H1 (cell line): ENCODE results near the gene NFIA. TPM values are rescaled to one million over a fixed set of nuclear protein-coding genes. Genes with fewer than 3 reads are reported as not detected.

Experiments used
- CTCF ChIA-PET: fragments of 300-600 bp; sonication (Branson Sonifier 250); formaldehyde crosslinking; loops from one replicate; lab custom pipeline; 2021; ENCODE audit not compliant: partially characterized antibody; lab: Charles Lee
- POLR2A ChIA-PET: fragments of 300-600 bp; sonication (Branson Sonifier 250); formaldehyde crosslinking; loops from one replicate; lab custom pipeline; 2021; ENCODE audit warnings: inconsistent platforms; ENCODE audit not compliant: partially characterized antibody; lab: Charles Lee
- DNase-seq, 2 experiments: peaks; one replicate each; pipeline versions ENCODE4 v3.0.0 to v3.0.0-alpha.2; 2010 to 2022; ENCODE audit warnings: low spot score in 2 of 2, low read depth in 1 of 2, mixed read lengths in 1 of 2
- FAIRE-seq: peaks from 2 replicates; lab custom pipeline; 2011; peaks lifted over from hg19 to GRCh38; lab: Jason Lieb, UNC
- H2AFZ ChIP-seq: 2 replicates; pipeline ENCODE4 v1.8.1; 2012; ENCODE audit warnings: low read length, inconsistent platforms
- H2AK5ac ChIP-seq: 2 replicates; pipeline ENCODE4 v1.6.1; 2013; ENCODE audit warnings: low read depth, low read length
- H2BK120ac ChIP-seq: replicated peaks from 2 replicates; pipeline ENCODE3; 2013; ENCODE audit warnings: low read depth, low read length, inconsistent platforms
- H2BK12ac ChIP-seq: 2 replicates; pipeline ENCODE4 v1.6.1; 2013; ENCODE audit warnings: low read depth, low read length
- H2BK15ac ChIP-seq: 2 replicates; pipeline ENCODE4 v1.6.1; 2013; ENCODE audit warnings: low read length
- H2BK20ac ChIP-seq: 2 replicates; pipeline ENCODE4 v1.6.1; 2013; ENCODE audit warnings: low read length
- H2BK5ac ChIP-seq: 2 replicates; pipeline ENCODE4 v1.6.1; 2013; ENCODE audit warnings: low read depth, low read length
- H3K14ac ChIP-seq: 2 replicates; pipeline ENCODE4 v1.6.1; 2013; ENCODE audit warnings: inconsistent platforms; ENCODE audit not compliant: insufficient read length
- H3K18ac ChIP-seq: 2 replicates; pipeline ENCODE4 v1.6.1; 2013; ENCODE audit warnings: low read length; ENCODE audit errors: extremely low read depth
- H3K23ac ChIP-seq: 2 replicates; pipeline ENCODE4 v1.6.1; 2013; ENCODE audit warnings: inconsistent platforms; ENCODE audit not compliant: insufficient read length
- H3K23me2 ChIP-seq: 2 replicates; pipeline ENCODE4 v1.6.1; 2013; ENCODE audit warnings: low read depth, low read length
- H3K27ac ChIP-seq: 2 replicates; pipeline ENCODE4 v1.6.1; 2011; ENCODE audit warnings: low read depth, low read length, inconsistent platforms
- H3K27me3 ChIP-seq, 4 experiments: replicated peaks in 1 of 4; 1 replicate in 1 of 4; 2 replicates in 3 of 4; pipeline versions ENCODE4 v1.6.1 to v1.8.1; 2011 to 2013; ENCODE audit warnings: low read length in 3 of 4, mild to moderate bottlenecking in 3 of 4, inconsistent platforms in 2 of 4, mixed read lengths in 2 of 4, moderate library complexity in 1 of 4; ENCODE audit not compliant: control insufficient read depth in 3 of 4, insufficient read depth in 3 of 4; ENCODE audit errors: extremely low read depth in 1 of 4
- H3K36me3 ChIP-seq, 4 experiments: 2 replicates each; pipeline versions ENCODE4 v1.6.1 to v1.8.1; 2011 to 2013; ENCODE audit warnings: mild to moderate bottlenecking in 4 of 4, low read length in 3 of 4, moderate library complexity in 2 of 4, control low read depth in 1 of 4, inconsistent platforms in 1 of 4; ENCODE audit not compliant: insufficient read depth in 4 of 4, control insufficient read depth in 2 of 4
- H3K4ac ChIP-seq: replicated peaks from 2 replicates; pipeline ENCODE3; 2013; ENCODE audit warnings: low read length, low read depth, mixed read lengths, inconsistent platforms; ENCODE audit not compliant: insufficient read length
- H3K4me1 ChIP-seq, 4 experiments: replicated peaks in 1 of 4; 1 replicate in 1 of 4; 2 replicates in 3 of 4; pipeline versions ENCODE4 v1.6.1 to v1.8.1; 2011 to 2013; ENCODE audit warnings: low read length in 3 of 4, inconsistent platforms in 2 of 4, mixed read lengths in 1 of 4; ENCODE audit not compliant: insufficient read depth in 4 of 4, control insufficient read depth in 3 of 4
- H3K4me2 ChIP-seq, 2 experiments: 2 replicates each; pipeline versions ENCODE4 v1.6.1 to v1.8.1; 2011 to 2013; ENCODE audit warnings: low read depth in 2 of 2, low read length in 2 of 2, control low read depth in 1 of 2, inconsistent platforms in 1 of 2, mild to moderate bottlenecking in 1 of 2; ENCODE audit not compliant: insufficient read depth in 1 of 2
- H3K4me3 ChIP-seq, 4 experiments: fragments of 200-600, 300-600 bp in 1 of 4; sonication (generic), shearing (Covaris generic), sonication (Bioruptor Twin) in 1 of 4; 2 replicates each; pipeline versions ENCODE4 v1.5.1 to v1.8.1; 2011 to 2016; ENCODE audit warnings: low read length in 4 of 4, low read depth in 3 of 4, control low read depth in 2 of 4, inconsistent platforms in 2 of 4, mild to moderate bottlenecking in 2 of 4, mixed read lengths in 1 of 4, moderate library complexity in 1 of 4; ENCODE audit not compliant: insufficient read depth in 2 of 4; ENCODE audit errors: extremely low read depth in 1 of 4
- H3K56ac ChIP-seq: replicated peaks from 2 replicates; pipeline ENCODE3; 2013; ENCODE audit warnings: low read depth, mild to moderate bottlenecking, mixed read lengths, low read length, inconsistent platforms; ENCODE audit not compliant: insufficient read length
- H3K79me1 ChIP-seq: 2 replicates; pipeline ENCODE4 v1.6.1; 2013; ENCODE audit warnings: low read depth, low read length, control low read depth
- H3K79me2 ChIP-seq, 2 experiments: 2 replicates each; pipeline versions ENCODE4 v1.6.1 to v1.8.1; 2012 to 2013; ENCODE audit warnings: low read length in 2 of 2, mild to moderate bottlenecking in 2 of 2, inconsistent platforms in 1 of 2; ENCODE audit not compliant: insufficient read depth in 2 of 2, control insufficient read depth in 1 of 2
- H3K9ac ChIP-seq, 4 experiments: replicated peaks in 1 of 4; 1 replicate in 1 of 4; 2 replicates in 3 of 4; pipeline versions ENCODE4 v1.6.1 to v1.8.1; 2011 to 2013; ENCODE audit warnings: low read depth in 3 of 4, low read length in 3 of 4, control low read depth in 2 of 4, mild to moderate bottlenecking in 2 of 4, moderate library complexity in 2 of 4, inconsistent platforms in 1 of 4; ENCODE audit errors: extremely low read depth in 1 of 4
- H3K9me3 ChIP-seq, 2 experiments: 2 replicates each; pipeline versions ENCODE4 v1.6.1 to v1.8.1; 2012 to 2013; ENCODE audit warnings: mild to moderate bottlenecking in 2 of 2, moderate library complexity in 2 of 2, control low read depth in 1 of 2, inconsistent platforms in 1 of 2, low read depth in 1 of 2, low read length in 1 of 2, mixed read lengths in 1 of 2; ENCODE audit not compliant: insufficient read depth in 2 of 2
- H4K20me1 ChIP-seq, 2 experiments: replicated peaks in 1 of 2; 2 replicates each; pipeline versions ENCODE3 to v1.8.1; 2011 to 2013; ENCODE audit warnings: inconsistent platforms in 2 of 2, low read length in 2 of 2, mild to moderate bottlenecking in 1 of 2; ENCODE audit not compliant: insufficient read depth in 2 of 2, control insufficient read depth in 1 of 2
- H4K5ac ChIP-seq: 2 replicates; pipeline ENCODE4 v1.6.1; 2013; ENCODE audit warnings: low read length, low read depth, mixed read lengths, inconsistent platforms; ENCODE audit not compliant: insufficient read length
- H4K8ac ChIP-seq: 2 replicates; pipeline ENCODE4 v1.8.0; 2013; ENCODE audit warnings: mild to moderate bottlenecking, moderate library complexity, low read length, inconsistent platforms; ENCODE audit not compliant: insufficient read depth; ENCODE audit errors: extremely low read depth
- H4K91ac ChIP-seq: replicated peaks from 2 replicates; pipeline ENCODE3; 2013; ENCODE audit warnings: low read length, mixed read lengths, inconsistent platforms; ENCODE audit not compliant: insufficient read length
- ASH2L ChIP-seq: fragments of 200-600, 300-600 bp; sonication (generic); IDR thresholded peaks from one replicate; pipeline ENCODE4 v1.7.1; 2017; ENCODE audit warnings: low read length
- CREB1 ChIP-seq: IDR thresholded peaks from 2 replicates; pipeline ENCODE4 v1.6.1; 2012; ENCODE audit warnings: inconsistent platforms
- CTBP2 ChIP-seq: IDR thresholded peaks from 2 replicates; pipeline ENCODE4 v1.7.0; 2011; ENCODE audit warnings: borderline replicate concordance, mild to moderate bottlenecking, moderate library complexity, mixed read lengths, low read length; ENCODE audit not compliant: insufficient read depth, insufficient read length
- CTCF ChIP-seq, 3 experiments: IDR thresholded peaks; 1 replicate in 2 of 3; 2 replicates in 1 of 3; pipeline versions ENCODE4 v1.5.1 to v1.6.1; 2011; ENCODE audit warnings: low read length in 3 of 3, mild to moderate bottlenecking in 3 of 3, inconsistent platforms in 2 of 3, low read depth in 1 of 3, moderate library complexity in 1 of 3; ENCODE audit not compliant: insufficient read depth in 1 of 3; ENCODE audit errors: control extremely low read depth in 1 of 3
- E2F6 ChIP-seq: IDR thresholded peaks from 2 replicates; pipeline ENCODE4 v1.6.1; 2012; ENCODE audit warnings: inconsistent platforms
- EP300 ChIP-seq, 2 experiments: IDR thresholded peaks; 1 replicate in 1 of 2; 2 replicates in 1 of 2; pipeline ENCODE4 v1.6.1; 2011 to 2012; ENCODE audit warnings: low read depth in 2 of 2, low read length in 2 of 2, mild to moderate bottlenecking in 2 of 2, borderline replicate concordance in 1 of 2, inconsistent platforms in 1 of 2, moderate library complexity in 1 of 2
- GABPA ChIP-seq: IDR thresholded peaks from 2 replicates; pipeline ENCODE4 v1.6.1; 2011; ENCODE audit warnings: mild to moderate bottlenecking, low read length, moderate library complexity, borderline replicate concordance; ENCODE audit not compliant: insufficient read depth
- JUN ChIP-seq: IDR thresholded peaks from 2 replicates; pipeline ENCODE4 v1.6.1; 2011; ENCODE audit warnings: low read depth, mild to moderate bottlenecking, improper control_type of control experiment, low read length
- SP2 ChIP-seq: IDR thresholded peaks from 2 replicates; pipeline ENCODE4 v1.6.1; 2012; ENCODE audit warnings: mild to moderate bottlenecking, low read length, inconsistent platforms
- SUZ12 ChIP-seq: fragments of 200-600 bp; sonication (generic); IDR thresholded peaks from 2 replicates; pipeline ENCODE4 v1.6.1; 2012; ENCODE audit warnings: mild to moderate bottlenecking, inconsistent platforms, low read length, moderate library complexity, mixed read lengths
- YY1 ChIP-seq: IDR thresholded peaks from 2 replicates; pipeline ENCODE4 v1.6.1; 2011; ENCODE audit warnings: low read depth, mild to moderate bottlenecking, low read length
- WGBS, 2 experiments: shearing (Covaris generic) in 1 of 2; methylation state at CpG; one replicate each; pipeline versions ENCODE4 v1.1.6 to v1.1.7; 2013 to 2015; ENCODE audit warnings: low lambda C conversion rate in 2 of 2, mixed read lengths in 2 of 2, inconsistent platforms in 1 of 2, low coverage in 1 of 2, missing lambda C conversion rate in 1 of 2; ENCODE audit not compliant: insufficient replicate concordance in 2 of 2, insufficient coverage in 1 of 2, insufficient read length in 1 of 2; ENCODE audit errors: extremely low coverage in 1 of 2, missing lambda C conversion rate in 1 of 2; 5-methylcytosine and 5-hydroxymethylcytosine counted together
- polyA plus RNA-seq, 7 experiments: library from polyadenylated mRNA; depleted of rRNA in 3 of 7; stranded (reverse) in 5 of 7; unstranded in 2 of 7; fragments of >200 nt in 5 of 7; fragments of 200-250 nt in 2 of 7; gene quantifications; 1 replicate in 5 of 7; 2 replicates in 1 of 7; 4 replicates in 1 of 7; pipeline versions ENCODE4 v1.2.1 to v1.2.3, GENCODE V29; 2011 to 2013; ENCODE audit warnings: missing spikeins in 2 of 7, mixed read lengths in 2 of 7
- total RNA-seq: library from RNA; stranded (reverse); fragmentation: NEBNext Ultra II Directional; extraction: Animal tissue kit (Norgen Biotek cat#: 25700); gene quantifications from 2 replicates; pipeline ENCODE4 v1.2.1, GENCODE V29; 2021

Gene NFIA
- total and polyA plus RNA-seq, 2 of the 8 experiments (the other 6 are each of a cell fraction or from before 2014, with no cell fraction given): 1.8 to 2.3 TPM

- ChIA-PET CTCF (interaction anchor here (0.5 to 1.6 kb wide), 5 partner anchors 10 to 252 kb away, joined by 3 to 5 read pairs (median 3); no protein-coding TSS in a partner anchor), POLR2A (interaction anchor here (0.7 kb wide), 1 partner anchor 262 kb away, joined by 3 read pairs; no protein-coding TSS in a partner anchor)
- no peak overlapping the region for H3K4me2 ChIP-seq
- H3K27ac ChIP-seq: no peak overlapping the region
- DNase-seq (no peak), FAIRE-seq (no peak)
- H3K23ac ChIP-seq: no peak overlapping the region
- H3K56ac ChIP-seq: no peak overlapping the region
- no peak overlapping the region for H2BK12ac ChIP-seq
- H3K14ac ChIP-seq: no peak overlapping the region
- H4K20me1 ChIP-seq: no peaks in the 10 kb centered on the region
- H3K79me2 ChIP-seq: no peaks in the 10 kb centered on the region
- H3K9me3 ChIP-seq: no peaks in the 10 kb centered on the region
- H3K4ac ChIP-seq: no peak overlapping the region
- H3K4me1 ChIP-seq: peaks cover 0 to 2% (median 0%) of the 10 kb centered on the region in 4 experiments; a peak in 1 of 7 replicates
- H2BK20ac ChIP-seq: no peak overlapping the region
- no peak overlapping the region for H2BK15ac ChIP-seq
- no peak overlapping the region for H2AK5ac ChIP-seq
- no peaks in the 10 kb centered on the region for H3K79me1 ChIP-seq
- H2BK5ac ChIP-seq: no peak overlapping the region
- H3K18ac ChIP-seq: no peak overlapping the region
- no peaks in the 10 kb centered on the region for H3K23me2 ChIP-seq
- no peak overlapping the region for H4K8ac ChIP-seq
- H3K4me3 ChIP-seq: no peak overlapping the region
- no peak overlapping the region for H2BK120ac ChIP-seq
- no peaks in the 10 kb centered on the region for H3K27me3 ChIP-seq
- H4K91ac ChIP-seq: no peak overlapping the region
- no peak overlapping the region for H3K9ac ChIP-seq
- no peaks in the 10 kb centered on the region for H3K36me3 ChIP-seq
- no peak overlapping the region for H4K5ac ChIP-seq
- WGBS, 2 experiments: 89% methylated on average over 12 of the region's 12 CpGs; no CpG with 5 or more reads in 1 of the 2 experiments
- no peak overlapping the region for H2AFZ ChIP-seq
- no peak for TF ChIP-seq E2F6
- no peak for TF ChIP-seq GABPA
- no peak for TF ChIP-seq YY1
- TF ChIP-seq CTCF (IDR thresholded peaks at IDR 0.05; ENCODE audit: control extremely low read depth in 1 of 3, insufficient read depth in 1 of 3, low read depth in 1 of 3, low read length in 3 of 3): no peak
- no peak for TF ChIP-seq CREB1
- no peak for TF ChIP-seq ASH2L
- TF ChIP-seq CTBP2: no peak
- no peak for TF ChIP-seq SUZ12
- no peak for TF ChIP-seq EP300 (IDR thresholded peaks at IDR 0.05; ENCODE audit: borderline replicate concordance in 1 of 2, low read depth in 2 of 2, low read length in 2 of 2)
- TF ChIP-seq JUN: no peak
- TF ChIP-seq SP2: no peak
Observed at GRCh38 chr1:61426254-61426653, 343.9 kb downstream of the NFIA start.
